ENCODE results near the gene SLC35E3. TPM values are rescaled to one million over a fixed set of nuclear protein-coding genes. Genes with fewer than 3 reads are reported as not detected.
A peak's percentile ranks its signal among the peaks of the same experiment; 100 is the strongest.

SLC35E3 gene
- total RNA-seq, 6 experiments from 2014 or later = 2.4 to 7.7 (median 6.7) TPM

DNA sequence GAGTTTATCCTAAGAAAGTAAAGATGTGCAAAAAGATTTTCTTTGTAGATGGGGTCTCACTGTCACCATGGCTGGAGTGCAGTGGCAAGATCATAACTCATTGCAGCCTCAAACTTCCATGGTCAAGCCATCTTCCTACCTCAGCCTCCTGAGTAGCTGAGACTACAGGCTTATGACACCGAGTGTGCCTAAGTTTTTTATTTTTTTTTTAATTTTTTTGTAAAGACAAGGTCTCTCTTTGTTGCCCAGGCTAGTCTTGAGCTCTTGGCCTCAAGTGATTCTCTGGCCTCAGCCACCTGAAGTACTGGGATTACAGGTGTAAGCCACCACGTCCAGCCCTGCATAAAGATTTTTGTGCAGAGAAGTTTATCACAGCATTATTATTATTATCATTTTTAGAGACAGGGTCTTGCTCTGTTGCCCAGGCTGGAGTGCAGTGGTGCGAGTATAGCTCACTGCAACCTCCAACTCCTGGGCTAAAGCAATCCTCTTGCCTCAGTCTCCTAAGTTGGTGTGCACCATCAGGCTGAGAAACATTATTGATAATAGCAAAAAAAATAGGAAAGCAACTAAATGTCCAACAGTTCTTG, 42.7 kb downstream of the SLC35E3 start:
- no peaks in the 10 kb centered on the region for H3K27me3 ChIP-seq
- no peak for ATAC-seq
- peak overlapping the region in 1 of 3 donors; percentile 26 for H3K4me3 ChIP-seq
- intact Hi-C loops (cut with DNase I) = no loop called here
- peak overlapping the region; percentile 72 to 94 (median 90) for H3K27ac ChIP-seq
- TF ChIP-seq POLR2A (IDR thresholded peaks at IDR 0.05) (no peak), CTCF (IDR thresholded peaks at IDR 0.05) (no peak)
- no peak for DNase-seq
- 62% methylated on average over 3 of the region's 3 CpGs for WGBS (ENCODE audit: insufficient coverage, low coverage, low lambda C conversion rate, missing lambda C conversion rate)
- peaks cover 0 to 37% (median 17%) of the 10 kb centered on the region in 4 donors for H3K4me1 ChIP-seq
- no peaks in the 10 kb centered on the region for H3K36me3 ChIP-seq
- no peaks in the 10 kb centered on the region for H3K9me3 ChIP-seq

GRCh38 chr12:68789144-68789878, 43.3 kb downstream of the SLC35E3 start:
- ATAC-seq (peak; percentile 71 to 86 (median 76)), DNase-seq (peak in 1 of 3 donors; percentile 60)
- Histone ChIP-seq H3K4me3 (peak overlapping the region in 2 of 3 donors; percentile 17 to 26), H3K36me3 (no peaks in the 10 kb centered on the region), H3K27ac (peak overlapping the region; percentile 2 to 94 (median 90)), H3K27me3 (no peaks in the 10 kb centered on the region), H3K4me1 (peaks cover 0 to 37% (median 17%) of the 10 kb centered on the region in 4 donors), H3K9me3 (no peaks in the 10 kb centered on the region)
- intact Hi-C loops (cut with DNase I) = no loop called here
- TF ChIP-seq POLR2A (IDR thresholded peaks at IDR 0.05) (no peak), CTCF (IDR thresholded peaks at IDR 0.05) (no peak)
- WGBS (ENCODE audit: insufficient coverage, low coverage, low lambda C conversion rate, missing lambda C conversion rate) = 46% methylated on average over 11 of the region's 14 CpGs

DNA sequence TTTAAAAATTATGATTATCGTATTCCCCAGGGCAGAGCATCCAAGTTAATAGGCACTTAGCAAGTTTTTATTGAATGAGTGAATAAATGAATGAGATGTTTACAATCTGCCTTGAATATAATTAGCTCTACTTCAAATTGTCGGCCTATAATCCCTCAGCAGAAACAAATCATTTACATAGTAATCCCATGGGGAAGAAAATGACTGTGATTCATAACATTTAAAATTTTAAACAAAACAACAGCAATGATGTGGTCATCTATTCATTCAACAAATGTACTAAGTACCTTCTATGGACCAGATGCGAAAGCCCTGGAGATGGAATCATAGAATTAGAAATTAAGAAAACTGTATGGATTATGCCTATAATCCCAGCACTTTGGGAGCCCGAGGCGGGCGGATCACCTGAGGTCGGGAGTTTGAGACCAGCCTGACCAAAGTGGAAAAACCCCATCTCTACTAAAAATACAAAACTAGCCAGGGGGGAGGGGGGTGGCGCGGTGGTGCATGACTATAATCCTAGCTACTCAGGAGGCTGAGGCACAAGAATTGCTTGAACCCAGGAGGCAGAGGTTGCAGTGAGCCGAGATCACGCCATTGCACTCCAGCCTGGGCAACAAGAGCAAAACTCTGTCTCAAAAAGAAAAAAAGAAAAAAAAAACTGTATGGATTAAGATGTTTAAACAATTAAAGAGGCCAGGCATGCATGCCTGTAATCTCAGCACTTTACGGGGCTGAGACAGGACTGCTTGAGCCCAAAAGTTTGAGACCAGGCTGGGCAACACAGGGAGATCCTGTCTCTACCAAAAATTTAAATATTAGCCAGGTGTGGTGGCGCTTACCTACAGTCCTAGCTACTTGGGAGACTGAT, 44.3 kb downstream of the SLC35E3 start:
- H3K9me3 ChIP-seq = no peaks in the 10 kb centered on the region
- ATAC-seq (no peak), DNase-seq (peak in 1 of 3 donors; percentile 23)
- no peaks in the 10 kb centered on the region for H3K36me3 ChIP-seq
- H3K27ac ChIP-seq = no peak overlapping the region
- peaks cover 0 to 36% (median 17%) of the 10 kb centered on the region in 4 donors for H3K4me1 ChIP-seq
- 88% methylated on average over 11 of the region's 13 CpGs for WGBS (ENCODE audit: insufficient coverage, low coverage, low lambda C conversion rate, missing lambda C conversion rate)
- intact Hi-C loops (cut with DNase I) = no loop called here
- no peaks in the 10 kb centered on the region for H3K27me3 ChIP-seq
- TF ChIP-seq POLR2A (IDR thresholded peaks at IDR 0.05) (no peak), CTCF (IDR thresholded peaks at IDR 0.05) (no peak)
- no peak overlapping the region for H3K4me3 ChIP-seq

DNA sequence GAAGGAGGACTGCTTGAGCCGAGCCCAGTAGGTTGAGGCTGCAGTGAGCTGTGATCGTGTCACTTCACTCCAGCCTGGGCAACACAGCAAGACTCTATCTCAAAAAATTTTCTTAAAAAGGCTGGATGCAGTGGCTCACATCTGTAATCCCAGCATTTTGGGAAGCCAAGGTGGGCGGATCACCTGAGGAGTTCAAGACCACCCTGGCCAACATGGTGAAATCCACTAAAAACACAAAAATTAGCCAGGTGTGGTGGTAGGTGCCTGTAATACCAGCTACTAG, 44.9 kb downstream of the SLC35E3 start:
- DNase-seq (peak in 1 of 3 donors; percentile 28), ATAC-seq (no peak)
- TF ChIP-seq CTCF (IDR thresholded peaks at IDR 0.05) (no peak), POLR2A (IDR thresholded peaks at IDR 0.05) (no peak)
- peaks cover 0 to 30% (median 15%) of the 10 kb centered on the region in 4 donors for H3K4me1 ChIP-seq
- no peak overlapping the region for H3K4me3 ChIP-seq
- intact Hi-C loops (cut with DNase I) = no loop called here
- H3K27ac ChIP-seq = no peak overlapping the region
- H3K27me3 ChIP-seq = no peaks in the 10 kb centered on the region
- 0% methylated on average over 1 of the region's 3 CpGs for WGBS (ENCODE audit: insufficient coverage, low coverage, low lambda C conversion rate, missing lambda C conversion rate)
- no peaks in the 10 kb centered on the region for H3K36me3 ChIP-seq
- no peaks in the 10 kb centered on the region for H3K9me3 ChIP-seq

Measured in right lobe of liver (tissue), 6 donors.